ENCODE data around the gene TAS1R1.

The TAS1R1 gene

GRCh38 chr1:6614019-6614928 is 59.2 kb downstream of the TAS1R1 start:
- no peak for FAIRE-seq

GRCh38 chr1:6614929-6615785 is 60.0 kb downstream of the TAS1R1 start:
- FAIRE-seq = no peak

DNA sequence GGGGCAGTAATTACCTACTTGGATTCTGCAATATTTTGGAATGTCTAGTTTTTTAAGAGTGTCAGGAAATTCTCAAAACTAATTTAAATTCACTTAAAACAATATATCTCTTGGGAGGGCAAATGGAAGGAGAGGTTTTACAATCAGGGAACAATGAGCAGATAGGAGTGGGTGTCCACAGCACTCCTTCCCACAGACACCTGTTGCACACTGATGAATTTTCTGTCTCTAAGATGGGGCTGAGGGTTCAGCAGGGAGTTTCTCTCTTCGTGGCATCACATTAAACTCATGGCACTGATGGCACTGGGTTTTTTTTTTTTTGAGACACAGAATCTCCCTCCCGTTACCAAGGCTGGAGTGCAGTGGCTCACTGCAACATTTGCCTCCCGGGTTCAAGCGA is 63.9 kb downstream of the TAS1R1 start:
- no peak for FAIRE-seq

DNA sequence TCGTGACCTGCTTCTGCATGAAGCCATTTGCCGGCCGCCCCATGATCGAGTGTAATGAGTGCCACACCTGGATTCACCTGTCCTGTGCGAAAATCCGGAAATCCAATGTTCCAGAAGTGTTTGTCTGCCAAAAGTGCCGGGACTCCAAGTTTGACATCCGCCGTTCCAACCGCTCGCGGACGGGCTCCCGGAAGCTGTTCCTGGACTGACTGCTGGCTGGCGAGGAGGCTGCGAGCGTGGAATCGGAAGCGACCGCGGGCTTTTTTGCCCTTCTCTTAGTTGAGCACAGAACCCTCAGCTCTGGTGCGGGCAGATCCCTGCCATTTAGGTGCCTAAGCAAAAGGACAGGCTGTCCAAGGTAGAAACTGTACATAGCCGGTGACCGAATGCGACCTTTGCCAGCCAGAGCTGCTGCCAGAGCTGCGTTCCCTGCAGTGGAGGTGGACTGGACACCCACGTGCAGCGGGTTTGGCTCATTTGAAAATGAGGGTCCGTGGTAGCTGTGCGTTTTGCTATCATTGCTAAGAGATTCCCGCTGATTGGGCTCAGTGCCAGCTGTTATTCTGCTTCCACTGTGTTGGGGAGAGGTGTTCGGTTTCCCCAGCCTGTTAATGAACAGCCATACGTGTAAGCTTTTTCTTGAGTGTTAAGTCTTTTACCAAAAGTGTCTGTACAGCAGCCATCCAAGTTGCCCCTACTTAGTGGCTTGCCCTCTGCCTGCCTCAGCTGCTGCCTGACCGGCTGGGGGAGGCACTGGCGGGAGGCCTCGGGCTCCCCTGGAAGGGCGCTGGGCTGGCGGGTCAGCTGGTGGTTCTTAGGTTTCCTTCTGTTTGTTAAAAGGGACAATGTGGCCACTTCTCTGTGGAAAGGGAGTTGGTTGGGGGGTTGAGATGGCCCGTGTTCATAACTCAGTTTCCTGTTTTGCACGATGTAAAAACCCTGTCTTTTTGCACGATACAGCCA is 66.6 kb downstream of the TAS1R1 start:
- FAIRE-seq = no peak

- FAIRE-seq = no peak
These were observed 67.5 kb downstream of the TAS1R1 start for GRCh38 chr1:6622396-6623152.

GRCh38 chr1:6623269-6623965 is 68.3 kb downstream of the TAS1R1 start:
- no peak for FAIRE-seq

- peak; percentile 98 for FAIRE-seq
These were observed 69.8 kb downstream of the TAS1R1 start, which contains the start of gene THAP3 for GRCh38 chr1:6624710-6625583. TSS of gene THAP3 (plus strand) at chr1:6624868. CDS start at chr1:6625219, 351 bp downstream.

GRCh38 chr1:6625584-6626149 is 70.6 kb downstream of the TAS1R1 start:
- no peak for FAIRE-seq

- no peak for FAIRE-seq
These were observed 71.9 kb downstream of the TAS1R1 start for GRCh38 chr1:6627031-6627430.

- FAIRE-seq = no peak
These were observed 72.9 kb downstream of the TAS1R1 start for GRCh38 chr1:6627841-6628545.

DNA sequence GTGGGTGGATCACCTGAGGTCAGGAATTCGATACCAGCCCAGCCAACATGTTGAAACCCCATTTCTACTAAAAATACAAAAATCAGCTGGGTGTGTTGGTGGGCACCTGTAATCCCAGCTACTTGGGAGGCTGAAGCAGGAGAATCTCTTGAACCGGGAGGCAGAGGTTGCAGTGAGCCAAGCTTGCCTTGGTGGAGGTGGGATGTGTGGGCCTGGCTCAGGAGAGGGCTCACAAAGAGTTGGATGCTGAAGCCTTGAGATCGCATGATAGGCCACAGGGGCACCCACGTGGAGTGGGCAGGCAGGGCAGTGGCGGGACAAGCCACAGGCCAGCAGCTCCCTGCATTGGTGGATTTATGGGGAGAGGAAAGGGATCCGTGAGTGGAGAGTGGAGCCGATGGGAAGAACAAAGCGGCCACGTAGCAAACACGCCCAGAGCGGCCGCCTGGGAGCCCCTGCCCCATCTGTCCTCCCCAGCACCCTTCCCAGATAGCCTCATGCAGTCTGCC is 73.9 kb downstream of the TAS1R1 start:
- no peak for FAIRE-seq

Measured in G401.6 (cell line).